C4-2B (cell line): Measurements from ENCODE around the gene MICAL2.

Experiments used
- H3K27ac ChIP-seq: fragments of 450-650 bp; 2 replicates; pipeline ENCODE4 v1.5.1; 2017
- ZFX ChIP-seq: fragments of 450-650 bp; IDR thresholded peaks from 2 replicates; pipeline ENCODE4 v1.6.1; 2017
- TF ChIP-seq, protein P1 (sequence below): fragments of 450-650 bp; conservative IDR thresholded peaks from 2 replicates; pipeline ENCODE4 v1.5.1; 2017; ENCODE audit warnings: mild to moderate bottlenecking

MICAL2 gene

DNA sequence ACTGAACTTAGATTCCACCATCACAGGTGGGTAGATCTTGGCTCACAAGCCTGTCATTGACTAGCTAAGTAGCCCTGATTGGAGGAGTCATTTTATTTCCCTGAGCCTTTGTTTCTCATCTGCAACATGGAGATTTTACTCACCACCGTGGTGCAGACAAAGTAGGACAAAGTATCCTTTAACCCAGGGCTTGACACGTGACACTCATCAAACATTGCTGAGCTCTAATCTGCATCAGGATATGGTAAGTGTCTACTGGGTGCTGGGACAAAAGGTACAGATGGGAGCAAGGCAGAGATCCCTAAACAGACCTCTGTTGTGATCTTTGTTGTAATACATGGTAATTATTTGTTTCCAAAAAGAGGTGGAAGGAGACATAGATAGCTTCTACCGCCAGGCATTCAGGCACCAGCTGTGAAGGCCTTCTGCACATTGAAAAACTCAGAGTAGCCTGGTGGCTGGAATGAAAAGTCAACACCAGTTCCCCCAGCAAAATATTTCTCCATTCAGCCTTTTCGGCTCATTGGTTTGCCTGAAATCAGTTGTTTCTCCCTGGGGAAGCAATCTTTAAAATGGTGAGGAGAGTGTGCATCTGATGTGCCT, 18.3 kb upstream of the MICAL2 start:
- H3K27ac ChIP-seq, result no peak overlapping the region; the same call in 1 of the 2 replicates
- TF ChIP-seq, protein P1, sequence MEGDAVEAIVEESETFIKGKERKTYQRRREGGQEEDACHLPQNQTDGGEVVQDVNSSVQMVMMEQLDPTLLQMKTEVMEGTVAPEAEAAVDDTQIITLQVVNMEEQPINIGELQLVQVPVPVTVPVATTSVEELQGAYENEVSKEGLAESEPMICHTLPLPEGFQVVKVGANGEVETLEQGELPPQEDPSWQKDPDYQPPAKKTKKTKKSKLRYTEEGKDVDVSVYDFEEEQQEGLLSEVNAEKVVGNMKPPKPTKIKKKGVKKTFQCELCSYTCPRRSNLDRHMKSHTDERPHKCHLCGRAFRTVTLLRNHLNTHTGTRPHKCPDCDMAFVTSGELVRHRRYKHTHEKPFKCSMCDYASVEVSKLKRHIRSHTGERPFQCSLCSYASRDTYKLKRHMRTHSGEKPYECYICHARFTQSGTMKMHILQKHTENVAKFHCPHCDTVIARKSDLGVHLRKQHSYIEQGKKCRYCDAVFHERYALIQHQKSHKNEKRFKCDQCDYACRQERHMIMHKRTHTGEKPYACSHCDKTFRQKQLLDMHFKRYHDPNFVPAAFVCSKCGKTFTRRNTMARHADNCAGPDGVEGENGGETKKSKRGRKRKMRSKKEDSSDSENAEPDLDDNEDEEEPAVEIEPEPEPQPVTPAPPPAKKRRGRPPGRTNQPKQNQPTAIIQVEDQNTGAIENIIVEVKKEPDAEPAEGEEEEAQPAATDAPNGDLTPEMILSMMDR, result no peak
- no peak for TF ChIP-seq ZFX

DNA sequence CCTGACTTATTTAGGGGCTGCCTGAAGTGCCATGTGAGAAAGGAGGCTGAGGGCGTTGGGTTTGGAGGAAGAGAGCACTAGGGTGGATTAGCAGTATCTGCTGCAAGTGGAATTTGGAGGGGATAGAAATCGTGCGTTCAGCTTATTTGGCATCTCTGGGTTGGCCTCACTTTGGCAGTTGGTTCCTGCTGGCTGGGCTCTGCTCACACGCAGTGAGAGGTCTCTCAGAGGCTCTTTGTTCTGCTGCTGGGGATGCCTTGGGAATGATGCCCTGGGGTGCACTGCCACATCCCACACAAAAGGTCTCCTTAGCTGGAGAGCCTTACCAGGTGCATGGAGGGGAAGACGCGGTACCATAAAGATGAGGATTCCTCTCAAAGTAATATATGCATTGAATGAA, 17.7 kb upstream of the MICAL2 start:
- TF ChIP-seq, protein P1, result no peak
- no peak for TF ChIP-seq ZFX
- no peak overlapping the region for H3K27ac ChIP-seq

DNA sequence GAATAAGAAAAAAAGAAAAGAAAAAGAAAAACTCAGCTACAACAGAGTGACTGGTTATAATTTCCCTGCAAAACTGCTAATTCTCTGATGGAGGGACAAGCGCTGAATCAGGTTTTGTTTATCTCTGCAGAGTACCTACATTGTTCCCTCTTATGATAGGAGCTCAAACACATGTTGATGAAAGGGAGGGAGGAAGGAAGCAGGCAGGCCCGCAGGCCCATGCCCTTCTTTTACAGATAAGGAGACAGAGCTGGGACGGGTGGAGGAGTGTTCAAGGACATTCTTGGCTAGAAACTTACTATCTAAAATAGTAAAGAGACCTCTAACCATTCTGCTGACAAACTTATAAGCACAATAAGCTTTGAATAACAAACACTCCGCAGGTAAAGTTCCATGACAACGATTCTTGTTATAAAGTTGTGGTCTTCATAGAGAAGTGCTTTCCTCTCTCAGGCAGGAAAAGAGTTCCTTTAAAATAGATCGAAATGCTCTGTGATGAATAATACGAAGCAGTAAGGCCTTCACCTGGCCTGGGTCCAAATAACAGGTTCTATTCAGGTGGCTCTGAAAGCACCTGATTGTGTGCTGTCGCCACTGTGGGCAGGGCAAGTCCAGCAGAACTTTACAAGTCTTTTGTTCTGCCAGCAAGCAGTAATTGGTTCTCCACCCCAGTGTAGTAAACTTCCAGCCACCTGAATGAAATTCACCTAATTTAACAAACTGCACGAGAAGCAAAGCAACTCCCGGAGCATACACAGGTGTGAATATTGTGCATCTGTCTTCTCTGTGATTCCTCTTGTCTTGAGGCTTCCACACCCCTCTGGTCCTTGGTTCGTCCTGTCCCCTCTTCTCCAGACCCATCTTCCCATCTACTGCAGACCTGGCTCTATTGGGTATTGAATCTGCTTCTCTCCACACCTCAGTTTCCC, 15.3 kb upstream of the MICAL2 start:
- no peak overlapping the region for H3K27ac ChIP-seq
- TF ChIP-seq, protein P1, result no peak
- TF ChIP-seq ZFX, result no peak

DNA sequence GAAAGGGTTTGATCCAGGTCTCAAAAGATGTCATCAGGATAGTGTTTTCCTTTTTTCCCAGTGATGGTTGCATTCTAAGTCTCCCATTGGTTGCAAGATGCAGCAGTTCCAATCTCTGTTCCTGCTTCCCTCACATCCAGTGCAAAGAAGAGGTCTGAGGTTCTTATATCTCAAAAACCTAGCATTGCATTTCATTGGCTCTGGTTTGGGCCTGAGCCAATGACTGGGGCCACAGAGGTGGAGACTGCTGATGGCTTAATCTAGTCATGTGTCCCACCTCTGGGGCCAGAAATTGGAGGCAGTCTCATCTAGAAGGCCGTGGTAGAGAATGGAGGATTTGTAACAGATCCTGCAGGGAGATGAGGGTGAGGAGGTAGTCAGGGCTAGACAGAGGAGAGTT, 13.2 kb upstream of the MICAL2 start:
- TF ChIP-seq, protein P1, result no peak
- TF ChIP-seq ZFX, result no peak

DNA sequence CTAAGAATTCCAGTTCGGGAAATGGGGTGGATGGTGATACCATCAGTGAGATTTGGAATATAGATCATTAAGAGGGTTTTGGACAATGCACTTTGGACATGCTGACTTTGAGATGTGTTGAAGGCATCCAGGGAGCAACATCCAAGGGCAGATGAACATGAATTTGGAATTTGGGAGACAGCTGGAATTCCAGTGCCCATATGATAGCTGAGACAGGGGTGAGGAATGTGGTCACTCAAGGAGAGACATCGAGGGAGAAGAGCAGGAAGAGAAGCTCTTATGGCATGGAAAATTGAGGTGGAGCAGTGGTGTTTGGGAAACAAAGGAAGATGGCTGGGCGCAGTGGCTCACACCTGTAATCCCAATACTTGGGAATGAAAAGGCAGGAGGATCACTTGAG, 11.8 kb upstream of the MICAL2 start:
- TF ChIP-seq ZFX, result no peak
- TF ChIP-seq, protein P1, result no peak
- H3K27ac ChIP-seq, result no peak overlapping the region

More for the DNA sequence above, 13.2 kb upstream of the MICAL2 start:
- no peak overlapping the region for H3K27ac ChIP-seq

DNA sequence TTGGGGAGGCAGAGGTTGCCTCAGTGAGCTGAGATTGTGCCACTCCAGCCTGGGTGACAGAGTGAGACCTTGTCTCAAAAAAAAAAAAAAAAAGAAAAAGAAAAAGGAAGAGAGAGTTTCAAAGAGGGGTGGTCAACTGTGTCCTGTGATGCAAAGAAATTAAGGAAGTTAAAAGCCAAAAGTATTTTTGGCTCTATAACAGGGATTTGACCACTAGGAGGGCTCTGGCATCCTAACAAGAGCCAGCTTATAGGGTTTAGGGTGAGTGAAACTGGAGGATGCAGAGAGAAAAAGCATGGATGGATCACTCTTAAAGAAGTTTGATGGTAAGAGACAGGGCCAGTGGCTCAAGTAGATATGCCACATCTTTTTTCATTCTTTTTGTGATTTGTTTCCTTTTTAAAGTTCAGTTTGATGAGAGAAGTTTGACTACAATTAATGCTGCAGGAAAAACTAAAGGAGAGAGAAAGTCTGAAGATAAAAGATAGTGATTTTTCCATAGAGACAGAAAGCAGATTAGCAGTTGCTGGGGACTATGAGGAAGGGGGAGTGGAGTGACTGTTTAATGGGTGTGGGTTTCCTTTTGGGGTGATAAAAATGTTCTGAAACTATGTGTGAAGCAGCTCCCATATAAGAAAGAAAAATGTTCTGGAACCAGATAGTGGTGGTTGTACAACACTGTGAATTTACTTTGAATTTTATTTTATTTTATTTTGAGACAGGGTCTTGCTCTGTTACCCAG, 11.1 kb upstream of the MICAL2 start:
- TF ChIP-seq, protein P1, result no peak
- no peak for TF ChIP-seq ZFX
- no peak overlapping the region for H3K27ac ChIP-seq

DNA sequence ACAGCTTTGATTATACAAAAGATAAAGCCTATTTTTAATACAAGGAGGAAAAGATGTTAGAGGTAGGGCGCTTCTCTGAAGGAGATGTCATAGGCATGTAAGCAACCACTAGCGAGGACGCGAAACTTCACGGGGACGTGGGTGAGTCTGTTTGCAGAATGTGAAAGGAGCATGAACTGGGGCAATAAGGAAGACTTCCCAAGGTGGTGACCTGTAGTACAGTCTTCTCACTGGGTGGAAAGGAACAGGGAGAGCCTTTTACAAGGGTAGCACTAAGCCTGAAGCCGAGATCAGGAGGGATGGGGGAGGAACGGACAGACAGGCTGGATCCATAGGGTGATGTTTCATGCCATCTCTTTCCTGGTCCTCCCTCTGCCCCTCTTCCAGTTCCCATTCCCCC, 10.0 kb upstream of the MICAL2 start:
- TF ChIP-seq, protein P1, result no peak
- TF ChIP-seq ZFX, result no peak
- H3K27ac ChIP-seq, result no peak overlapping the region
